GM20431 (cell line): ENCODE data around the gene FBXL2.

ENCODE experiments used
- in situ Hi-C: fragments of 300-500 bp; cut with MseI, MboI; formaldehyde crosslinking; loops from one replicate; pipeline ENCODE4 v1.15.0; 2020; ENCODE audit warnings: low sequenced_read_pairs; ENCODE audit not compliant: unreplicated experiment

The FBXL2 gene, protein sequence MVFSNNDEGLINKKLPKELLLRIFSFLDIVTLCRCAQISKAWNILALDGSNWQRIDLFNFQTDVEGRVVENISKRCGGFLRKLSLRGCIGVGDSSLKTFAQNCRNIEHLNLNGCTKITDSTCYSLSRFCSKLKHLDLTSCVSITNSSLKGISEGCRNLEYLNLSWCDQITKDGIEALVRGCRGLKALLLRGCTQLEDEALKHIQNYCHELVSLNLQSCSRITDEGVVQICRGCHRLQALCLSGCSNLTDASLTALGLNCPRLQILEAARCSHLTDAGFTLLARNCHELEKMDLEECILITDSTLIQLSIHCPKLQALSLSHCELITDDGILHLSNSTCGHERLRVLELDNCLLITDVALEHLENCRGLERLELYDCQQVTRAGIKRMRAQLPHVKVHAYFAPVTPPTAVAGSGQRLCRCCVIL

DNA sequence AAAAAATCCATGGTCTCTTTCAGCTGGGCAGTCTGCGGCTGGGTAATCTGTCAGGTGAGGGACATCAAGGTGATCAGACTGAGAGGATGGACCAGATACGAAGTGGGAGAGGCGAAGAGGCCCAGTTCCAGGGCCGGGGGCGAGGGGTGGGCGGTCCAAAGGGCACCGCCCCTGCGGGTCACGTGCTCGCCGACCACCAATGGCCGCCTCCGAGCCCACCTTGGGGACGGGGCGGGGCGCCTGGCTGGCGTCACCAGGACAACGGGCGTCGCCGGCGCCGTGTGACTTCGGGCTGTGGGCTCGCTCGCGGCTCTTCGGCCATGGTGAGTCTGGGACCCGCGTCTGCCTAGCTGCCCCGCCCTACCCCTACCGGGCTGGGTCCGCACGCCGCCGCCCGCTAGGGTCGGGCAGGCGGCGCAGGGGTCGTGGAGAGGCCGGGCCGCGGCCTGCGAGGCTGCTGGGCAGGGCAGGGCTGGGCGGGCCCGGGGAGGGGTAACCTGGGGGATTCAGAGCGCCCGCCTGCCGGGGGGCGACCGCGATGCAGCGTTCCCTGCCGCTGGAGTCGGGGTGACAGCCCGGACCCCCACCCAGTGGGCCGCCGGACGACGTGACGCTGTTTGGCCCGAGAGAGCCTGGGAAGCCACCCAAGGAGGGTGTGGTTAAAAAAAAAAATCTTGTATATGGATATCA is at the start of gene FBXL2:
TSS of gene FBXL2 (plus strand) at position 250 of the 690 bp plus-strand sequence. CDS start at position 321, 71 bp downstream.
- in situ Hi-C loops, result no loop called here

DNA sequence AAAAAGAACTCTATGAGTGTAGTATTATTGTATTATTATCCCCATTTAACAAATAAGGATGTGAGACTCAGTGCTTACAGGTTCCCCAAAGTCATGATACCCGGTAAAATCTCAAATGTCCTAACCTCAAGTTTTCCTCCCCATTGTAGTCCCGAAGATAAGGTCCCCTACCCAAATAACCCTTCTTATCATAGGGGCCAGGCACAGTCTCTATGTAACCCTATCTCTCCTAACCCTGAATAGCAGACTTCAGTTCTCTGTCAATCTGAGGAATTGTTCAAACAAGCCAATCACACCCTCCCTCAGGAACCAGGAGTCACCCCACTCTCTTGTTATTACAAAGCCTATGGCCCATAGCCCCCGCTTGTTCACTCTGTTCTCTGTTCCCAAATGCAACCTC is 48.2 kb upstream of the FBXL2 start:
- in situ Hi-C loops, result loop anchor here (25.0 kb wide), 1 partner anchor 92 kb away; no protein-coding TSS in a partner anchor

DNA sequence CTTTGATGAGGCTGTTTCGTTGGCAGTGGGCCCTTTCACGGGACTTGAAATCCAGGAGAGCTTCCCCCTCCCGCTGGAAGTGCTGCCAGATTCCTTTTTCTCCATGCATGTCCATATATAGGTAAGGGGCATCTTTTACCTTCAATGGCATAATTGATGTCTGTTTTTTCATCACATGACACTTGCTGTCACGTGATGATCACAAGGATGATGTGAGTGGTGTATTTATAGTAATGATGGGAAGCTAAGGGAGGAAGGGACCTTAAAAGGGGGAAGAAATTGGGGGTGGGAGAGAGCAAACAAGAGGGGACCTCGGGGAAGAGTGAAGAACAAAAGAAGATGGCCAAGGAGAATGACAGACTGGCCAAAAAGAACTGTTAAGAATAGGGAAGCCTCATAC is 47.3 kb upstream of the FBXL2 start:
- in situ Hi-C loops, result loop anchor here (25.0 kb wide), 1 partner anchor 93 kb away; no protein-coding TSS in a partner anchor

DNA sequence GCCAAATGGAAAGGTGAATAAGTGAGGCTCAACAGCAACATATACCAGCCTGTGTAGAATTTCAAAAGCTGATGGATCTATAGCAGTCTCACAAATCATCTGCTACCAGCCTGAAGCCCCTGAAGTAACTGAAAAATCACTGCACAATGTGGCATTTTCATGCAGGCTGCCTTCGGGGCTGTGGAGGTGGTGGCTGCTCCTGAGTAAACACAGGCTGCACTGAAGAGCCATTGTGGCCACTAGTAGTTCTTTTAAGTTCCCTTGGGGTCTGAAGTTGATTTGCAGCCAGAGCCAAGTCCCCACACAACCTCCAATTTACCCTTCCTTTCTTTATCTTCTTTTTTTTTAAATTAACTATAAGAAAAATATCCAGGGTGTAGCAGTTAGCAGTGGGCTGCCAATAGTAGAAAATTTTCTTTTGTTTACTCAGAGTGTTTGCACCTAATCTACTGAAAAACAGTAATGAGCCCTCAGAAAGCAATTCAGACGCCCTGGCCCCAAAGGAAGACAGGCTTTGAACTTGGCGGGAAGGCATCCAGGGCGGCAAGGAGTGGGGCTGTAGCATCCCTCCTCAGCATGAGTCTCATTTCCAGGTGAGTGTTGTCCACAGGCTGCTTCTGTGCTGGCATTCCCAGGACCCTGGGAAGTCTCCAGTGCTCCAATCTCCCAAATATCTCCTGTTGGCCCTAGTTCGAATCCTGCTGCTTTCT is 45.3 kb upstream of the FBXL2 start:
- in situ Hi-C loops, result loop anchor here (25.0 kb wide), 1 partner anchor 95 kb away; no protein-coding TSS in a partner anchor

DNA sequence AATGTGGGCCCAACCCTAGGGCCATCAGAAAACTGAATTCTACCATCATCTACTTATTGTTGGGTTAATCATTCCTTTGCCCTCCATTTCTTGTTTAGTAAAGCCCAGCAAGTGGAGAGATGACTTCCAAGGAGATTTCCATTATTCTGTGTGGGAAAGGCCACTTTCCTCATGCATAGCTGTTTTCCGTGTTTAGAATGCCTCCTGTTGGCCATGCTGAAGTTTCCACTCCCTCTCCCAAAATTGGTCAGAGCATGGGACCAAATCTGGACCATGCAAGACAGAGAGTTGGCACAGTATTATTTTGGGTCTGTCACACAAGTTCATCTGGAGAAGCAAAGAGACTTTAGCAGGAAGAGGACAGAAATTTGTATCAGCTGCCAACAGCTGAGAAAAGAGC is 43.4 kb upstream of the FBXL2 start:
- in situ Hi-C loops, result loop anchor here (25.0 kb wide), 1 partner anchor 97 kb away; no protein-coding TSS in a partner anchor

DNA sequence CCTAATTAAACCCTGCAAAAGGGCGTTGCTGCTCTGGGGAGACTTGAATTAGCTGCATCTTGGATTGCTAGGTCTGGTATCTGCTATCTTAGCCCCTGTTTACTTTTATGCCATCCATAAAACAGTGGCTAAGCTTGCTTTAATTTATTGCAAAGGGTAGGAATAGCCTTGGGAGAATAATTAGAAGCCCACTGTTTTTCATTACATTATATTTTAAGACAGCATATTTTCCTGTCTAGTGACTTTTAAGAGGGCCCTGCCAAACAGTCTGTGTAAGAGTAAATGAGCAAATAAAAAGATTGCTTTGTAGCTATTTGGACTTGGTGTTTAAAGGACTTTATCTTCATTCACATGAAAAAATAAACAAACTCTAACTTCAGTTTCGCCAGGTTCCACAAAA is 41.2 kb upstream of the FBXL2 start:
- in situ Hi-C loops, result loop anchor here (25.0 kb wide), 1 partner anchor 99 kb away; no protein-coding TSS in a partner anchor

DNA sequence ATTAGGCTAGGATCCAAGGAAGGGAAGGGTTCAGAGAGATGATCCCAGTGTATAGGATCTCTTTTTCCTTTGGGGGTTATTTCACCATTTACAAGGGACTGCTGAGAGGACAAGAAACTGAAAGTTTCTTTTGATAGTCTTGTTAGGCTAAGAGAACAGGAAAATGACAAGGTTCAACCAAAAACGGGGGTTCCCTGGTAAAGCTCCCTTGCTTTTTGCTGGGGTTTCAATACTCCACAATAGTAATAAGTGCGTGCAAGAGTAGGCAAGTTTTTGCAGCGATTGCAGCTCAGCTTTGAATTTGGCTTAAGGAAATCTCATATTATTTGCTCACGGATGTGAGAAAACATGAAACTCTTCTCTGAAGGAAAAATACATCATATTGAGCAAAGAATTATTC is 39.8 kb upstream of the FBXL2 start:
- in situ Hi-C loops, result loop anchor here (25.0 kb wide), 1 partner anchor 100 kb away; no protein-coding TSS in a partner anchor

DNA sequence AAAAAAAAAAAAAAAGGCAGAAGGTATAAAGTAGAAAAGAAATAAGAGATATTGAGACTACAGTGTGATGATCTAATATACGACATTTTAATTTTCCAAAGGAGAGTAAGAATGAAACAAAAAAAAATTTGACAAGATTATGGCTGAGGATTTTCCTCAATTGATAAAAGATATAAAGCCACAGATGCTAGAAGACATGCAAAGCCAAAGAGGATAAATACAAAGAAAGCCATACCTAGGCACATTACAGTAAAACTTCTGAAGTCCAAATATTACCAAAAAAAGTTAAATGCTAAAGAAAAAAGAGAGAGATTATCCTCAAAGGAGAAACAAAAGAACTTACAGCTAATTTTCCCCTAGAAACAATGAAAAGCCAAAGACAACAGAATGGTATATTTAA is 38.3 kb upstream of the FBXL2 start:
- in situ Hi-C loops, result loop anchor here (25.0 kb wide), 1 partner anchor 102 kb away; no protein-coding TSS in a partner anchor

DNA sequence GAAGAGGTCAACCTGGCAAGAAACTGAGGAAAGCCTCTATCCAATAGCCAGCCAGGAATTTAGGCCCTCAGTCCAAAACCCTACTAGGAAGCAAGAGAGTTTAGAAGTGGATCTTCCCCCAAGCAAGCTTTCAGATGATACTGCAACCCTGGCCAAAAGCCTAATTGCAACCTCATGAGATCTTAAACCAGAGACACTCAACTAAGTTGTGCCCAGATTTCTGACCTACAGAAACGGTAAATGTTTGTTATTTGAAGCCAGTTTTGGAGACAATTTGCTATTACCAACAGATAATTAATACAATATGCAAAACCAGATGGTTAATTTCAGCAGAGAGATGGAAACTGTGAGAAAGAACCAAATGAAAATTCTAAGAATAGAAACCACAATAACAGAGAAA is 37.0 kb upstream of the FBXL2 start:
- in situ Hi-C loops, result loop anchor here (25.0 kb wide), 1 partner anchor 103 kb away; no protein-coding TSS in a partner anchor

DNA sequence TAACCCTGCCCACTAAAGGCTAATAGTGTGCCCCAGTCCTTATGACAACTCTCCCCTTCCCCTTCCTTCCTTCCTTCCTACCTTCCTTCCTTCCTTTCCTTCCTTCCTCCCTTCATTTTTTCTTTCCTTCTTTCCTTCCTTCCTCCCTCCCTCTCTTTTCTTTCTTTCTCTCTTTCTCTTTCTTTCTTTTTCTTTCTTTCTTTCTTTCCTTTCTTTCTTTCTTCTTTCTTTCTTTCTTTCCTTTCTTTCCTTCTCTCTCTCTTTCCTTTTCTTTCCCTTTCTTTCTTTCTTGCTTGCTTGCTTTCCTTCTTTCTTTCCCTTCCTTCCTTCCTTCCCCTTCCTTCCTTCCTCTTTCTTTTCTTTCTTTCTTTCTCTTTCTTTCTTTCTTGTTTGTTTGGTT is 30.5 kb upstream of the FBXL2 start:
- in situ Hi-C loops, result loop anchor here (25.0 kb wide), 1 partner anchor 109 kb away; no protein-coding TSS in a partner anchor

DNA sequence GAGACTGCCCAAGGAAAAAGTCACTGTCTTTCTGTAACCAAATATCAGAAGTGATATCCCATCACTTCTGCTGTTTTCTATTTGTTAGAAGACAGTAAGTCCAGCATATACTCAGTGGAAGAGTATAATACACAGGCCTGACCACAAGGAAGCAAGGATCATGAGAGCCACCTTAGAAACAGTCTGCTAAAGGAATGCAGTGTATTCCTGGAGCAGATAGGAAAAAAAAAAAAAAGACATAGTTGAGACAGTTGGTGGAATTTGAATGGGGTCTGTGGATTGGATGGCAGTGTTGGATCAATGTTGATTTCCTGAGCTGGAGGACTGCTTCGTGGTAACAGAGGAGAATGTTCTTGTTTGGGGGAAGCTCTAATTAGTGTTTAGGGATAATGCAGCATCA is 26.5 kb upstream of the FBXL2 start:
- in situ Hi-C loops, result no loop called here

DNA sequence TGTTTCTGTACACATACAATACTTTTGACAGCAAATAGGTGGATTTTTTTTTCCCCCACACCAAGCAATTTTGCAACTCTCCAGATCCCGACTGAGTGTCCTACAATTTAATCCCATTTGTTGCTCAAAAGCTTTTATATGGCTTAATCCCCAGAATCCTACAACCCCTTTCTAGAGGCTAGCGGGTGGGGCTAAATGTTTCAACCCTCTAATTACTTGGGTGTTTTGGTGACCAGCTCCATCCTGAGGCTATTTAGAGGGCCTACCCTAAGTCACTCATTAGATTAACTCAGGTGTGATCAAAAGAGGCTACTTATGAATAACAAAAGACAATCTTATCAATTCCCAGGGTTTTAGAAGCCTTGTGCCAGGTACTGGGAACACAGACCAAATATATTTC is 21.0 kb upstream of the FBXL2 start:
- in situ Hi-C loops, result no loop called here

DNA sequence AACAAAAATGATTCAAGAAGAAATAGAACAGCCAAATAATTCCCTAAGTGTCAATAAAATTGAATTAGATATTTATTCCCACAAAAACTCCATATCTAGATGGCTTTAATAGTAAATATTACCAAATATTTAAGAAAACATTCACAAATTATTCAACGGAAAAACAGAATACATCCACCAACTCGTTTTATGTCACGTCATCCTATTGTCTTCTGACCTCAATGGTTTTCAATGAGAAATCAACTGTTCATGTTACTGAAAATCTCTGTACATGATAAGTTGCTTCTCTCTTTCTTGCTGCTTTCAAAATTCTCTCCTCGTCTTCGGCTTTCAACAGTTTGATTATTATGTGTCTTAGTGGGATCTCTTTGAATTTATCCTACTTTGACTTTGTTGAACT is 17.1 kb upstream of the FBXL2 start:
- in situ Hi-C loops, result no loop called here

DNA sequence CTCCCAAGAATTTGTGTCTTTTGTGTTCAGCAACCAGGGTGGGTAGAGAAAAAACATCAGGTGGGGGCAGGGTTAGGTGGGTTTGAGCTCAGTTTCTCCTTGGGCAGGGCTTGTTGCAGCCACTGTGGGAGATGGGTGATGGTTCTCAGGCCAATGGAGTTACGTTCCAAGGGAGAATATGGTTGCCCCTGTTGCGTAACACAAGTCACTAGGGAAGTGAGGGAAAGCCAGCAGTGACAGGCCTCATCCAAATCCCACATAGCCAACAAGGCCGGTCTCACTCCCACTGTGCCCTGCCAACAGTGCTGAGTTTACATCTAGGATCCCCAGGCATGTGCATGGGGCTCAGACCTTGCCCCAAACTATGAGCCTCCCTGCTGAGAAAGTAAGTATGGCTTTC is 7.9 kb upstream of the FBXL2 start:
- in situ Hi-C loops, result no loop called here

DNA sequence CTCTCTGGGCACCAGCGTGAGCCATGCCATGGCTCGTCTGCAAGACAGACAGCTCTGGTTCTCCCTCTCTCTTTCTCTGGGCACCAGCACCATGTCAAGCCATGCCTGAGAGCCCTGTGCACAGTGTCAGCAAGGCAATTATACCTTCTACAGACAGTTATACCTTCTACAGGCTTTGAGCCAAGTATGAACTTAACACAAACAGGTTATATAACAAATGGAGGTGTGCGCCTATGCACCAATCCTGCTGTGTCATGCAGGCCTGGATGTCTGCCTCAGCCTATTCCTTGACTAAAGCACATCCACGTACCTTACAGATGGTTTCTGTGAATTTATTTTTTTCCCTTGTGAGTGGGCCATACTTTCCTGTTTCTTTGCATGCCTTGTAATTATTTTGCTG is 5.9 kb upstream of the FBXL2 start:
- in situ Hi-C loops, result no loop called here

DNA sequence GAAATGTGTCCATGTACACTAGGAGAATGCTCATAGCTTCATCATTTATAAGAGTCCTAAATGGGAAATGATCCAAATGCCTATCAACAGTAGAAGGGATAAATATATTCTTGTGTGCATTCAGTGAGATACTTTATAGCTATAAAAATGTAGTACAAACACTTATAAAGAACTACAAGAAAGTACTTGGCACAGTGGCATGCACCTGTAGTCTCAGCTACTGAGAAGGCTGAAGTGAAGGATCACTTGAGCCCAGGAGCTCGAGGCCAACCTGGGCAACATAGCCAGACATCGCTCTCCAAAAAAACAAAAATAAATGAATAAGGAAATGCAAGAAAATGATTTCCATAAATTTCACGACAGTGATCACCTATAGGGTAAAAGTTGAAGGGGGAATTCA is 3.6 kb upstream of the FBXL2 start:
- in situ Hi-C loops, result no loop called here

DNA sequence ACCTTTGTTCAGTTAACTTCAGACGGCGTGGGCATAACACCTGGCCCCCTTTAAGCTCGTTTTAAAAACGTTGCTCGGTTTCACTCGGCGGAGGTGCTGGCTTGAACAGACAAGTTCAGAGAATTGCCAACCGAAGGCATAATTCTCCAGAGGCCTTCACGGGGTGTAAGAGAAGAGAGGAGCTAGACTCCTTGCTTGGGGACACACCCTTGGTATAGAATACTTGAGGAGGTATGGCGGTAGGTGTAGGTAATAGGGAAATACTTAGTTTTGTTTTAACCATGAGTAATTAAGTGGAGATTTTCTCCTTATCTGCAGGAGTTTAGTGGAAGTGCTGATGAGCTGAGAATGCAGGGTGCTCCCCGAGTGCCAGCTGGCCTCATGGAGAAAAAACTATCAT is 921 bp downstream of the FBXL2 start:
- in situ Hi-C loops, result no loop called here

DNA sequence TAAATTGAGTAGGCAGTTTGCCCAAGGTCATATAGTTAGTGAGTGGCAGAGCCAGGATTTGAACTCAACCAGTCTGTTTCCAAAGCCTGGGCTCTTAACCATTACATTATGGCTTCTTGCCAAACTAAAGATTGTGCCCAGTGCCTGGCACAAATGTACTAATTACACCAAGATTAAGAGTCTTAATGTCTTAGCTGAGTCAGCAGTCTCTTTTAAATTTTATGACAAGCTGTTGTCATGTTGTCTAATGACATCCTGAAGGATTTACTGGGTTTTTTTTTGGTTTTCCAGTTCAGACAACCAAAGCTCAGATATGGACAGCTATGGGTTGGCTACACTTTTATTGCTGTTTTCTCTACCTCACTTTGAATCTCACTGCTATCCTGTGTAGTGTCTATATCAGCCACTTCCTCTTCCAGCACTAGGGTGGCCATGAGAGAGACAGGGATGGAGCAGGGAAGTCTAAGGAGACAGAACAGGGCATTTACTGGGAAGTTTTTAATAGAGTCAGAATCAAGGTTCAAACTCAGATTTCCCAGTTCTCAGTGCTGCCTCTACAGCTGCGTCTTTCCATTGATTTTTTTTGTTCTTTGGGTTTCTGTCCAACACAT is 10.5 kb downstream of the FBXL2 start:
- in situ Hi-C loops, result no loop called here

DNA sequence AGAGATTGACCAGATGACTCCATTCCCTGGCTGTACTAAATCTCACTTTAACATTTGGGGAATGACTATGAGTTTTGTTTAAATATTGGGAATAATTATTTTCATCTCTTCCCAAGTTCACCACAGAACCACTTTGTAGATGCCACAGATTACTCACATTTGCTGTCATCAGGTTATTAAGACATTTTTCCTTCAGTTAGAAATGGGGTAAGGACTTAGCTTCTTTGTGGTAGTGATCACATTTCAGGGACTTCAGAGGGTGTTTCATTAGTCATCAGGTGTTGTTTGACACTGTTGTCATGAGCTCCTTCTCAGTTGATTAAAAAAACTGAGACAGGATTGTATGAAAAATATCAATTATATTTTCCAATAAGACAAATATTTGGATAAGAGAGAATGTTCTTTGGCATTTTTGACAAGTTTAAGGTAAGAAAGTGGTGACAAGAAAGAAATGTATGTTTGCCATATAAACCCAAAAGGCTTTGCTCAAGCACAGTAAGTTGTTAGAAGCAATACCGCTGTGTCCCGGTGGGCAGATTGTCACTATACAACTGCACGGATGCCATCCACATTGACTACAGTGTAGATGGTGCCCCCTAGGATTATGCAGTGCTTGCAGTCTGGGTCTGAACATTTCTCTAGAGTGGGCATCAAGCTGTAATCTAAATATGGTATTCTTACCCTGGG is 22.3 kb downstream of the FBXL2 start:
- in situ Hi-C loops, result no loop called here
